ENCODE results near the gene DAPK3.

GRCh38 chr19:3919793-3920192, 51.1 kb downstream of the DAPK3 start:
- TF ChIP-seq CTCF (IDR thresholded peaks at IDR 0.05; ENCODE audit: low read length) (no peak), EZH2phosphoT487 (IDR thresholded peaks at IDR 0.05; ENCODE audit: low read length) (no peak), EZH2 (optimal IDR thresholded peaks at IDR 0.05; ENCODE audit: low read depth, low read length) (no peak)
